ENCODE results near the gene GEMIN8.

GEMIN8 gene

GRCh38 chrX:14015294-14015693 is 14.4 kb downstream of the GEMIN8 start:
- DNase-seq = no peak

GRCh38 chrX:14014526-14014925 is 15.2 kb downstream of the GEMIN8 start:
- no peak for DNase-seq

GRCh38 chrX:14013054-14013453 is 16.6 kb downstream of the GEMIN8 start:
- no peak for DNase-seq

- DNase-seq = no peak
These were observed 19.1 kb downstream of the GEMIN8 start for GRCh38 chrX:14010566-14010965.

- DNase-seq = no peak
These were observed 23.2 kb downstream of the GEMIN8 start for GRCh38 chrX:14006540-14006939.

DNA sequence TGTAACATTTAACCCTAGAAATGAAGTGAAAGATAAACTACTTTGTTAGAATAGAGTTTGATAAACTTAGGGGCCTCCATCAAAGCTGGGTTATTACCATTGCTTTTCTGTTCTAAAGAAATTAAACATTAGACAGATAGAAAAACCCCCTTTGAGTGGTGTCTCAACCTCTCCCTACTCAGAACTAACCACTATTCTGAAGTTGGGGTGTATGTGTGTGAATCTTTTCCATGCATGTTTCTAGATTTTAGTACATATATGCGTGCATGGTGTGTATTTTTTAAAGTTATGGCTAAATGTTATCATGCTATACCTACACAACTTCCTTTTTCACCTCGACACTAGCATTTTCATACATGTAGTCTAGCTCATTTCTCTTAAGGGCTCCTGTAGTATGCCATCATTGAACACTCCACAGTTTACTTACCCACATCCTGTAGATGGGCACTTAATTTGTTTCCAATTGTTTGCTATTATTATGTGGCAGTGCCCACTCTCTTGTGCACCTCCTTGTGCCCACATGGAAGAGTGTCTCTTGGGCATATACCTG is 25.7 kb downstream of the GEMIN8 start:
- no peak for DNase-seq

DNA sequence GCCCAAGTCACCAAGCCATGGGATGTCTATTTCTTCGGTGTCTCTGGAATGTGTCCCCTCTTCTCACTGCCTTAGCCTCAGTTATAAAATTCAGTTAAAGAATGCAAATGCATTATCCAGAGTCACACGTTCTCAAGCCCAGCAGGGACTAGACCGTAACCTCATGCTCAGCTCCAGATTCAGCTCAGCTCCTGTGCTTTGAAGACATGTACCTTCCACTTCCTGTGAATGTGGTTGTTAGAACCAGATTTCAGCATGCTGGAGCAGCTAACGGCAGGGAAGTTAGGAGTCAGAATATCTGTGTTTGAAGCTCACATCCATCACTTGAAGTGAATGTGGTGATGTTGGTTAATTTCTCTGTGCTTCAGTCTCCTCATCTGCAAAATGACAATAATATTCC is 26.7 kb downstream of the GEMIN8 start:
- no peak for DNase-seq

- DNase-seq = no peak
These were observed 33.0 kb downstream of the GEMIN8 start for GRCh38 chrX:13996650-13997049.

- no peak for DNase-seq
These were observed 35.1 kb downstream of the GEMIN8 start for GRCh38 chrX:13994536-13995080.

DNA sequence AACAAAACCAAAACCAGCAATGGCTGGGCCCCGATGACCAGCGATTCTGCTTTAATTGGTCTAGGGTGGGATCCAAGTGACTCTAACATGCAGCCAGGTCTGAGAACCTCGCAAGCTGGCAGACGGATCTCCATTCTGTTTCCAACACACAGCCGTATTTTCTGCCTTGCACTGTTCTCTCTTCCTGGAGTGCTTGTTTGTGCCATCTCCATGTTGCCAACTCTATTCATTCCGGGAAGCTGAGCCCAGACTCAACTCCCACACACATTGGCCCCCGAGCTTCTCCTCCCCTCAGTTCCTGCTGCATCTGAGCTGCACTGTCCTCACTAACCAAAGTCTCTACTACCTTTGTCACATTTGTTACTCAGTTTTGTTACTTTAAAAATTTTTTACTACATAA is 35.6 kb downstream of the GEMIN8 start:
- no peak for DNase-seq

DNA sequence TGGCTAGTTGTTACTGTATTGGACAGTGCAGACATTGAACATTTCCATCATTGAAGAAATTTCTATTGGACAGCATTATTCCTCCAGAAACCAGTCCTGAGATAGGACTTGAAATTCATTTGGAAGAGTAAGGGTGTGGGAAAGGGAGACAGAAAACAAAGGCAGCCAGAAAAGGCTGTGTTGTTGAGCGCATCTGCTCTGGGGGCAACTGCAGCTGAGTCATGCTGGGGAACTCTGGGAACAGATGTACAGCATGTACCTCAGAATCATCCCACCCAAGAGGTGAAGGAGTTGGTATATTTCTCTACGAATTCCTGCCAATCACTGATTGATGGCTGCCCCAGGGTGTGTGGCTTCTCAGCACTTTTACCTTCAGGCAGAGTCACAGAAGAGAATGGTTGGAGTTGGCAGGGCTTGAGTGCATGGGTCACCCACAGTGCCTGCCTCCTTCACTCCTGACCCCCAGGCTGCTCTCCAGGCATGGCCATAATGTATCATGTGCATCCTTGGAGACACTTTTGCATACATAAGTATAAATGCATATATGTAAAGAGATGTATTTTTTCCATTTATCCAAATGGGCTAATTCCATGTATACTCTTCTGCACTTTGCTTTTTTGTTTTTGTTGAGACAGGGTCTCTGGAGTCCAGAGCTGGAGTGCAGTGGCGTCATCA is 39.4 kb downstream of the GEMIN8 start:
- no peak for DNase-seq

DNA sequence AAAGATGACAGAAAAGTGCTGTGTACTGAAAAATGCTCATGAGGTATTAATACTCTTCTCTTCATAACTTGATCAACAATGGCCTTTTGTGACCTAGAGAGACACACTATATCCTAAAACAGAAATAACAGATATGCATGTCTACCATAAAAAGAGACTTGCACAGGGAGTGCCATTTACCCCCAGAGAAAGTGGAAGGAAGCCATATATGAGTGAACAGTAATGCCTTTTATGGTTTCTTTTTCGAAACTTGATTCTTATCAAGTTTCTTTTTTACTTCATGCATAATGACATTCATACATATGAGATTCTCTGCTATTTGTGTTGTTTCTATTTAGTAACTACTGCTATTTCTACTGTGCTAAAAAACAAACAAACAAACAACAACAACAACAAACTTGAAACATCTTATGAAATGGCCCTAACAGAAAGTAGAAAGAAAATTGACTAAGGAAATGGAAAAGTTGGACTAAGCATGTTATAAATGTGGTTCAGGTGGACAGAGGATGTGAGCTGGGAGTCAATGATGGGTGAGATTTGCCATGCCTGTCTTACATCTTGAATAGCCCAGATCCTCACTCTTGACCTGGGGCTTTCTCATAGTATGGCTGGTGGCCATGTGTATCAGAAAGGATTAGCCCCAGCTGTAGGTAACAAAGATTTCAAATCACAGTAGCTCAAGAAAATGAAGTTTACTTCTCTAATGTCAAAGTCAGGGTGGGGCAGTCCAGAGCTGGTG is 43.8 kb downstream of the GEMIN8 start:
- no peak for DNase-seq

- no peak for DNase-seq
These were observed 46.0 kb downstream of the GEMIN8 start for GRCh38 chrX:13983734-13984133.

DNA sequence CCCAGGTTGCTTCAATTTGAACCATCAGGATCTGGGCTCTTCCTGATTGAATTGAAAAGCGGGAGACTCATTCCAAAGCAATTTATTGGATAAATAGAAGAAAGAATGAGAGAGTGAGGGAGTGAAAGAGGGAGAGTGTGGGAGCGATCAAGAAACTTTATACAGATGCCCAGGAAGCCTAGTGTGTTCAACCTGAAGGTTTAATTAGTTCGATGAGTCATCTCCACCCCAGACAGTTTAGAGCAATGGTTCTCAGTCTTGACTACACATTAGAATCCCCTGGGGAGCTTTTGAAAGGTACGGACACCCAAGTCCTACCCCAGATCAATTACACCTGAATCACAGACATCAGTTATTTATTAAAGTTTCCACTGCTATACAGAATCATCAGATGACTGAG is 61.5 kb downstream of the GEMIN8 start:
- no peak for DNase-seq

DNA sequence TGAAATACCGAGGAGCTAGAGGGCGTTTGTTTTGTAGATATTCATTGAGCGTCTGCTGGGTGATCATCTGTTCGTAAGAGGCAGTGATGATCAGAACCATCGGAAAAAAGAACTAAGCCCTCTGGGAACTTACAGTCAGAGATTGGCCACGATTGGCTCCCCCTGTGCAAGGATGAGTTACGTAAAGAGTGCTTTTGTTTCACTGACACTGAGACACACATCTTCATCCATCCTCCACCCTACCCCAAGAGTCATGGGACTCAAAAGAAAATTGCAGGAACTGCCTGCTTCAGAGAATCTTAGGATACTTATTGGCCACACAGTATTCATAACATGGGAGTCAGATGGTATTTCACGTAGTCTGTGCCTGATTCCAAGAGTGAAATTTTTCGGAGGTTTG is 62.1 kb downstream of the GEMIN8 start:
- DNase-seq = no peak

- DNase-seq = no peak
These were observed 62.9 kb downstream of the GEMIN8 start for GRCh38 chrX:13966793-13967125.

DNA sequence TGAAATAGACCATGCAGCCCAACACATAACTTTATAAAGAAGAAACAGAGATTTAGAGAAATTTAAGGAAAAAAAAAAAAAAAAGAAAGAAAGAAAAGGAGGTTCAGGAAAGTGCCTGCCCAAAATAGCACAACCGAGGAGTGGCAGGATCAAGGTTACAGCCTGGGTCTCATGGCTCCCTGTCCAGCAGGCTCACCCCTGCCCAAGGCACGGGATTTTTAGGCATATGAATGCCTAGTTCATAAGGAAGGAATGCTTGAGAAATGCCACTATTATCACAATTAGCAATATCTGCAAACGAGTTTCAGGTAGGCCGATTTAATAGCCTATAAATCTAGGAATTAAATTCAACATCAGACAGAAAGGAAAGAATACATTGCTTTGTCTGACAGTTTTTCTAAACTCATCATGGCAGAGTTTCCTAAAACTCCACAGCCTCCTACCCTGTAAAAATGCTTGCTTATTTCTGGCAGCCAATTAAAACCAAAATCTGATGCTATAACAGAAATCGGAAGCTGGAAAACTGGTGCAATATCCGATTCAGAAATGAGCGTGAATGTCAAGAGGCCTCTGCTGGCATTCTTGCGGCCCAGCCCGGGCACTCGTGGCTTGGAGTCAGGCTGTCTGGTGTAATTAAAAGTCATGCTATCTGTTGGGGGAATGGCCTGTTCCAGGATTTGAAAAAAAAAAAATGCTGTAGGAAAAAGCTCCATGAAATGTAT is 63.5 kb downstream of the GEMIN8 start:
- DNase-seq = no peak

DNA sequence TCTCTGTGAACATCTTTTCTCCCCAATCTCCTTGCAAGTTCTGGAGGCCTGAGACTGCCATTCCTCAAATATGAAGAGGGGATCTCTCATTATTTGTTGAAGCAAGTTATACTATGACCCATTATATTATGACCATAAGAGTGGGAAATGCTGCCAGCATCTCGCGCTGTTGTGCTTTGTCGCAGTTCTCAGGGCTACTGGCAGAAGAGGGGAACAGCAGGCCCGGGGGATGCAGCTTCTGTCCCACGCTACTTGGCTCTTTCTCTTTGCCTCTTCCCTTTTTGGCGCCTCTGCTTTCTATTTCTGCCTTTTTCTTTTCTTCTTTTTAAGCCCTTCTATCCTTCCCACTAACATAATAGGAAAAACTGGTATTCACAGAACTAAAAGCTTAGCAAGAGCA is 64.2 kb downstream of the GEMIN8 start:
- no peak for DNase-seq

DNA sequence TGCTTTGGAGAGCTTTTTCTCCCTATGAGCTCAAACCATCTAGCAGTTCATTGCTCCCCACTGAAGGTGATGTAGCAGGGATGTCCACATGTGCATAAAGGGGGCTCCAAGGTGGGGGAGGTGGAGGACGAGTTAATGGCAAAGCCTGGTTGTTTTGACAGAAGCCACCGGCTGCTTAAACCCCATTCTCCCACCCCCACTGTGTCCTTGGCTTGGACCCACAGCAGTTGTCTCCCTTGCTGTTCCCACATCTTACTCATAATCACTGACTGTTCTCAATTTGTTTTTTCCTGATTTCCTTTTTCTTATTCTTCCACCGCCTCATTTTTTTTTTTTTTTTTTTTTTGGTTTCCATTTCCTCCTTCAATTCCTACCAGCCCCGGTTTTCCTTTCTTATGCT is 72.7 kb downstream of the GEMIN8 start:
- DNase-seq = no peak
